Left ventricle myocardium inferior (tissue), 1 donor: ENCODE data around the gene CARD19. TPM values are rescaled to one million over a fixed set of nuclear protein-coding genes. Genes with fewer than 3 reads are reported as not detected.
"Not testable (repeated sequence)": the region's sequence is repeated elsewhere in the genome, so short reads cannot be mapped to it uniquely, and the experiment has no call there.

Experiments
- DNase-seq: peaks from one replicate; pipeline ENCODE4 v3.0.0-alpha.2; 2020
- H3K27ac ChIP-seq: fragments of 200-600 bp; replicated peaks from 2 replicates; pipeline ENCODE4 v1.8.0; 2021
- H3K27me3 ChIP-seq: fragments of 200-600 bp; 2 replicates; pipeline ENCODE4 v1.8.0; 2021; ENCODE audit warnings: low read depth
- H3K36me3 ChIP-seq: fragments of 200-600 bp; 2 replicates; pipeline ENCODE4 v1.8.0; 2021
- H3K4me1 ChIP-seq: fragments of 200-600 bp; 2 replicates; pipeline ENCODE4 v1.8.0; 2021
- H3K4me3 ChIP-seq: fragments of 200-600 bp; 2 replicates; pipeline ENCODE4 v1.8.0; 2021; ENCODE audit warnings: mild to moderate bottlenecking, moderate library complexity
- H3K9me3 ChIP-seq: fragments of 200-600 bp; replicated peaks from 2 replicates; pipeline ENCODE4 v1.8.0; 2021
- intact Hi-C: fragments of 100-400 bp; cut with micrococcal nuclease; formaldehyde crosslinking; loops from one replicate; pipeline ENCODE4 v1.11.0; 2022
- total RNA-seq: library from RNA; stranded (reverse); fragmentation: NEBNext Ultra II Directional; extraction: Animal tissue kit (Norgen Biotek cat#: 25700); gene quantifications from one replicate; pipeline ENCODE4 v1.2.1, GENCODE V29; 2021
- TF ChIP-seq, protein P1 (sequence below): fragments of 200-600 bp; IDR thresholded peaks from 2 replicates; pipeline ENCODE4 v1.8.0; 2021; ENCODE audit warnings: antibody characterized with exemption, mild to moderate bottlenecking, borderline replicate concordance
- donor health status: DM: no; HTN: yes; CAD: no; lungs with severe emphysema.

CARD19 gene
- total RNA-seq, 1 donor from 2014 or later: 35.8 TPM

DNA sequence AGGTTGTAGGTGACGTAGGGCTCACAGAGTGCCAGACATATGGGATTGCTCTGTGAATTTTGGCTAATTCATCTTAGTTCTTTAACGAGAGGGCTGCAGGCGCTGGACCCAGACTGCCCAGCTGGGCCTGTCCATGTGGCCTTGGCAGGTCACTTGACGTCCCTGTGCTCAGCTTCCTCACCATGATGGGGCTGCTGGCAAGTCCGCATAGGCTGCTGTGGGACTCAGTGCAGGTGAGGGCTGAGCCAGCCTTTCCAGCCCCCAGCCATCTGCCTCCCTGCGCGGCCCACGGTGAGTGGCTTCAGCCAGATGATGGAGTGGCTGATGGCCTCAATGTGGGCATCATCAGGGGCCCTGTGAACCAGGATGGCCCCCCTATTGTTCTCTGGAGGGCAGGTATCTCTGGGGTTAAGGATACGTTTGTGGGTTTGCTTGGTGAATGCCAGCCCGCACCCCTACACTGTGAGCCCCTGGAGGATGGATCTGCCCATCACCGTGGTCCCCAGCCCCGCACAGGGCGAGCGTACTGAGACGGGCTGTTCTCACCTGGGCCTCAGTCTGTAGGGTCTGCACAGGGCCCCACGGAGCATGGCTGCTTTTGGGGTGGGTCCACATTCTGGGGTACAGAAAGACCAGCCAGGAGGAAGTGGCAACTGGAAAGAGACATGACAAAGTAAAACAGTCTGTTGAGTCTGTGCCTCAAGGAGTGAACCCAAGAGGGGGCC is 3.7 kb downstream of the CARD19 start:
- TF ChIP-seq, protein P1, sequence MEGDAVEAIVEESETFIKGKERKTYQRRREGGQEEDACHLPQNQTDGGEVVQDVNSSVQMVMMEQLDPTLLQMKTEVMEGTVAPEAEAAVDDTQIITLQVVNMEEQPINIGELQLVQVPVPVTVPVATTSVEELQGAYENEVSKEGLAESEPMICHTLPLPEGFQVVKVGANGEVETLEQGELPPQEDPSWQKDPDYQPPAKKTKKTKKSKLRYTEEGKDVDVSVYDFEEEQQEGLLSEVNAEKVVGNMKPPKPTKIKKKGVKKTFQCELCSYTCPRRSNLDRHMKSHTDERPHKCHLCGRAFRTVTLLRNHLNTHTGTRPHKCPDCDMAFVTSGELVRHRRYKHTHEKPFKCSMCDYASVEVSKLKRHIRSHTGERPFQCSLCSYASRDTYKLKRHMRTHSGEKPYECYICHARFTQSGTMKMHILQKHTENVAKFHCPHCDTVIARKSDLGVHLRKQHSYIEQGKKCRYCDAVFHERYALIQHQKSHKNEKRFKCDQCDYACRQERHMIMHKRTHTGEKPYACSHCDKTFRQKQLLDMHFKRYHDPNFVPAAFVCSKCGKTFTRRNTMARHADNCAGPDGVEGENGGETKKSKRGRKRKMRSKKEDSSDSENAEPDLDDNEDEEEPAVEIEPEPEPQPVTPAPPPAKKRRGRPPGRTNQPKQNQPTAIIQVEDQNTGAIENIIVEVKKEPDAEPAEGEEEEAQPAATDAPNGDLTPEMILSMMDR: no peak
- peak overlapping the region; percentile 93 for H3K27ac ChIP-seq
- peaks cover 9% of the 10 kb centered on the region for H3K36me3 ChIP-seq
- H3K27me3 ChIP-seq: no peaks in the 10 kb centered on the region
- no peak overlapping the region for H3K4me3 ChIP-seq
- H3K9me3 ChIP-seq: peaks cover 10% of the 10 kb centered on the region
- DNase-seq: no peak
- intact Hi-C loops: no loop called here
- peaks cover 47% of the 10 kb centered on the region for H3K4me1 ChIP-seq

GRCh38 chr9:93100276-93100636 is 4.2 kb downstream of the CARD19 start:
- H3K4me1 ChIP-seq: peaks cover 42% of the 10 kb centered on the region
- peaks cover 10% of the 10 kb centered on the region for H3K9me3 ChIP-seq
- peaks cover 9% of the 10 kb centered on the region for H3K36me3 ChIP-seq
- H3K27me3 ChIP-seq: no peaks in the 10 kb centered on the region
- TF ChIP-seq, protein P1: no peak
- DNase-seq: no peak
- intact Hi-C loops: no loop called here
- no peak overlapping the region for H3K4me3 ChIP-seq
- no peak overlapping the region for H3K27ac ChIP-seq

- H3K9me3 ChIP-seq, H3K36me3 ChIP-seq, H3K27me3 ChIP-seq, H3K27ac ChIP-seq, intact Hi-C loops, DNase-seq, H3K4me3 ChIP-seq: not testable (repeated sequence)
- peaks cover 41% of the 10 kb centered on the region for H3K4me1 ChIP-seq
These were observed 5.1 kb downstream of the CARD19 start for GRCh38 chr9:93101086-93101485.

GRCh38 chr9:93105620-93106019 is 9.6 kb downstream of the CARD19 start:
- Histone ChIP-seq H3K4me1 (peaks cover 12% of the 10 kb centered on the region), H3K9me3 (peaks cover 10% of the 10 kb centered on the region), H3K27ac (no peak overlapping the region), H3K4me3 (no peak overlapping the region), H3K27me3 (no peaks in the 10 kb centered on the region), H3K36me3 (peaks cover 24% of the 10 kb centered on the region)
- no peak for DNase-seq
- intact Hi-C loops: no loop called here
- TF ChIP-seq, protein P1: no peak

DNA sequence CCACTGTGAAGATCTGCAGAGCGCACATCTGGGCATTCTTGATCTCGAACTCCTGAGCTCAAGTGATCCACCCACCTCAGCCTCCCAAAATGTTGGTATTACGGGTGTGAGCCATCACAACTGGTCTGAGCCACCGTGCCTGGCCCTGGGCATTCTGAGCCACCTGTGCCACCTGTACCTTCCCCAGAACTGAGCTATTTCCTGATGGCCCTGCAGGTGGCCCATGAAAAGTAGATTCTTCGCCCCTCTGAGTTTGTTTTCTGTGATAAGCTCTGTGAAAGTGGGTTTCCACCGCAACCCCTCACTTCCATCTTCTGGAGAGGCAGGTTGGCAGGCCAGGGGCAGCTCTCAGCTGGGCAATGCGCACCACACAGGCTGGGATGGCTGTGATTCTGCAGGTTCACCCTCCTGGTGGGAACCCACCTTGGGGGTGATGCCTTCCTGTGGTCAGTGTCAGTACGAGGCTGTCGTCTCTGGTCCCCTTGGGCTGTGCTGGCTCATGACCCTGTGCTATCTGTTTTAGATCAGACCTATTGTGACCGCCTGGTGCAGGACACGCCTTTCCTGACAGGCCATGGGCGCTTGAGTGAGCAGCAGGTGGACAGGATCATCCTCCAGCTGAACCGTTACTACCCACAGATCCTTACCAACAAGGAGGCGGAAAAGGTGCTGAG is 11.3 kb downstream of the CARD19 start:
- Histone ChIP-seq H3K4me1 (peaks cover 12% of the 10 kb centered on the region), H3K4me3 (no peak overlapping the region), H3K27me3 (no peaks in the 10 kb centered on the region), H3K36me3 (peaks cover 39% of the 10 kb centered on the region), H3K9me3 (peaks cover 10% of the 10 kb centered on the region), H3K27ac (no peak overlapping the region)
- TF ChIP-seq, protein P1: no peak
- DNase-seq: no peak
- intact Hi-C loops: no loop called here

GRCh38 chr9:93107825-93108161 is 11.8 kb downstream of the CARD19 start:
- Histone ChIP-seq H3K9me3 (peaks cover 10% of the 10 kb centered on the region), H3K27ac (no peak overlapping the region), H3K4me3 (no peak overlapping the region), H3K4me1 (peaks cover 12% of the 10 kb centered on the region), H3K27me3 (no peaks in the 10 kb centered on the region), H3K36me3 (peaks cover 43% of the 10 kb centered on the region)
- TF ChIP-seq, protein P1: no peak
- intact Hi-C loops: no loop called here
- DNase-seq: no peak
